ENCODE measurements around the gene SRGAP2. TPM values are rescaled to one million over a fixed set of nuclear protein-coding genes. Genes with fewer than 3 reads are reported as not detected.
"Not testable (repeated sequence)": the region's sequence is repeated elsewhere in the genome, so short reads cannot be mapped to it uniquely, and the experiment has no call there.

SRGAP2 gene
- total and polyA plus RNA-seq, 5 donors from 2014 or later: 9.2 to 89.5 (median 15.1) TPM

GRCh38 chr1:206226886-206227285 is 23.5 kb downstream of the SRGAP2 start:
- ATAC-seq (ENCODE audit: low read depth in 2 of 2); H3K4me3 Mint-ChIP-seq; H3K9me3 Mint-ChIP-seq; H3K27ac Mint-ChIP-seq; H3K36me3 ChIP-seq (ENCODE audit: control insufficient read depth, insufficient read depth, low read length); H3K4me3 ChIP-seq (ENCODE audit: low read depth, low read length); H3K27me3 ChIP-seq (ENCODE audit: control insufficient read depth, insufficient read depth, low read length); H3K9me3 ChIP-seq (ENCODE audit: control insufficient read depth in 2 of 2, low read length in 2 of 2); H3K27ac ChIP-seq (ENCODE audit: insufficient read depth, low read length, poor library complexity, severe bottlenecking); H3K27me3 Mint-ChIP-seq; H3K36me3 Mint-ChIP-seq; H3K4me1 ChIP-seq (ENCODE audit: control insufficient read depth, insufficient read depth, low read length, poor library complexity, severe bottlenecking); H3K4me1 Mint-ChIP-seq; DNase-seq: not testable (repeated sequence)

- H3K4me3 ChIP-seq (ENCODE audit: low read depth, low read length); H3K27me3 Mint-ChIP-seq; H3K36me3 ChIP-seq (ENCODE audit: control insufficient read depth, insufficient read depth, low read length); H3K27ac ChIP-seq (ENCODE audit: insufficient read depth, low read length, poor library complexity, severe bottlenecking); H3K36me3 Mint-ChIP-seq; H3K4me1 ChIP-seq (ENCODE audit: control insufficient read depth, insufficient read depth, low read length, poor library complexity, severe bottlenecking); H3K27ac Mint-ChIP-seq; ATAC-seq (ENCODE audit: low read depth in 2 of 2); H3K9me3 Mint-ChIP-seq; H3K4me1 Mint-ChIP-seq; H3K9me3 ChIP-seq (ENCODE audit: control insufficient read depth in 2 of 2, low read length in 2 of 2); H3K4me3 Mint-ChIP-seq; DNase-seq; H3K27me3 ChIP-seq (ENCODE audit: control insufficient read depth, insufficient read depth, low read length): not testable (repeated sequence)
These were observed 25.9 kb downstream of the SRGAP2 start for GRCh38 chr1:206229286-206229685.

GRCh38 chr1:206231989-206232388 is 28.6 kb downstream of the SRGAP2 start:
- not testable (repeated sequence) for H3K4me1 ChIP-seq (ENCODE audit: control insufficient read depth, insufficient read depth, low read length, poor library complexity, severe bottlenecking); H3K4me1 Mint-ChIP-seq; DNase-seq; H3K27me3 Mint-ChIP-seq; H3K4me3 Mint-ChIP-seq; H3K36me3 Mint-ChIP-seq; H3K27ac Mint-ChIP-seq; H3K9me3 ChIP-seq (ENCODE audit: control insufficient read depth in 2 of 2, low read length in 2 of 2); ATAC-seq (ENCODE audit: low read depth in 2 of 2); H3K27ac ChIP-seq (ENCODE audit: insufficient read depth, low read length, poor library complexity, severe bottlenecking); H3K4me3 ChIP-seq (ENCODE audit: low read depth, low read length); H3K9me3 Mint-ChIP-seq; H3K36me3 ChIP-seq (ENCODE audit: control insufficient read depth, insufficient read depth, low read length); H3K27me3 ChIP-seq (ENCODE audit: control insufficient read depth, insufficient read depth, low read length)

GRCh38 chr1:206232970-206233645 is 29.8 kb downstream of the SRGAP2 start:
- H3K4me3 ChIP-seq (ENCODE audit: low read depth, low read length); H3K9me3 Mint-ChIP-seq; H3K4me1 ChIP-seq (ENCODE audit: control insufficient read depth, insufficient read depth, low read length, poor library complexity, severe bottlenecking); H3K27ac Mint-ChIP-seq; H3K36me3 ChIP-seq (ENCODE audit: control insufficient read depth, insufficient read depth, low read length); H3K36me3 Mint-ChIP-seq; H3K9me3 ChIP-seq (ENCODE audit: control insufficient read depth in 2 of 2, low read length in 2 of 2); H3K27ac ChIP-seq (ENCODE audit: insufficient read depth, low read length, poor library complexity, severe bottlenecking); H3K4me1 Mint-ChIP-seq; H3K4me3 Mint-ChIP-seq; DNase-seq; H3K27me3 Mint-ChIP-seq; H3K27me3 ChIP-seq (ENCODE audit: control insufficient read depth, insufficient read depth, low read length): not testable (repeated sequence)
- ATAC-seq (ENCODE audit: low read depth in 2 of 2): peak; percentile 39 to 58

- not testable (repeated sequence) for H3K27ac Mint-ChIP-seq; H3K4me3 Mint-ChIP-seq; H3K27me3 ChIP-seq (ENCODE audit: control insufficient read depth, insufficient read depth, low read length); H3K36me3 ChIP-seq (ENCODE audit: control insufficient read depth, insufficient read depth, low read length); H3K27ac ChIP-seq (ENCODE audit: insufficient read depth, low read length, poor library complexity, severe bottlenecking); H3K36me3 Mint-ChIP-seq; H3K4me1 Mint-ChIP-seq; H3K27me3 Mint-ChIP-seq; H3K4me3 ChIP-seq (ENCODE audit: low read depth, low read length); H3K9me3 Mint-ChIP-seq; ATAC-seq (ENCODE audit: low read depth in 2 of 2); H3K9me3 ChIP-seq (ENCODE audit: control insufficient read depth in 2 of 2, low read length in 2 of 2); H3K4me1 ChIP-seq (ENCODE audit: control insufficient read depth, insufficient read depth, low read length, poor library complexity, severe bottlenecking); DNase-seq
These were observed 31.0 kb downstream of the SRGAP2 start for GRCh38 chr1:206234189-206234916.

- H3K4me3 ChIP-seq (ENCODE audit: low read depth, low read length); ATAC-seq (ENCODE audit: low read depth in 2 of 2); H3K36me3 ChIP-seq (ENCODE audit: control insufficient read depth, insufficient read depth, low read length); H3K4me3 Mint-ChIP-seq; H3K4me1 Mint-ChIP-seq; H3K9me3 ChIP-seq (ENCODE audit: control insufficient read depth in 2 of 2, low read length in 2 of 2); H3K27ac Mint-ChIP-seq; H3K4me1 ChIP-seq (ENCODE audit: control insufficient read depth, insufficient read depth, low read length, poor library complexity, severe bottlenecking); H3K9me3 Mint-ChIP-seq; DNase-seq; H3K27me3 ChIP-seq (ENCODE audit: control insufficient read depth, insufficient read depth, low read length); H3K27me3 Mint-ChIP-seq; H3K36me3 Mint-ChIP-seq; H3K27ac ChIP-seq (ENCODE audit: insufficient read depth, low read length, poor library complexity, severe bottlenecking): not testable (repeated sequence)
These were observed 31.8 kb downstream of the SRGAP2 start for GRCh38 chr1:206235190-206235589.

- H3K27ac Mint-ChIP-seq, DNase-seq: not testable (repeated sequence)
These were observed 36.9 kb downstream of the SRGAP2 start for GRCh38 chr1:206240288-206240687.

GRCh38 chr1:206243335-206243734 is 40.0 kb downstream of the SRGAP2 start:
- H3K27ac Mint-ChIP-seq; H3K9me3 ChIP-seq (ENCODE audit: control insufficient read depth in 2 of 2, low read length in 2 of 2); H3K4me1 Mint-ChIP-seq; H3K4me1 ChIP-seq (ENCODE audit: control insufficient read depth, insufficient read depth, low read length, poor library complexity, severe bottlenecking); H3K27me3 Mint-ChIP-seq; H3K4me3 Mint-ChIP-seq; H3K27me3 ChIP-seq (ENCODE audit: control insufficient read depth, insufficient read depth, low read length); H3K27ac ChIP-seq (ENCODE audit: insufficient read depth, low read length, poor library complexity, severe bottlenecking); H3K36me3 Mint-ChIP-seq; H3K36me3 ChIP-seq (ENCODE audit: control insufficient read depth, insufficient read depth, low read length); H3K4me3 ChIP-seq (ENCODE audit: low read depth, low read length); H3K9me3 Mint-ChIP-seq: not testable (repeated sequence)
- DNase-seq: peak in 1 of 3 donors; percentile 35
- peak; percentile 75 to 81 for ATAC-seq (ENCODE audit: low read depth in 2 of 2)

More at GRCh38 chr1:206240288-206240687, 36.9 kb downstream of the SRGAP2 start:
- not testable (repeated sequence) for H3K27me3 ChIP-seq (ENCODE audit: control insufficient read depth, insufficient read depth, low read length); H3K9me3 Mint-ChIP-seq; H3K36me3 ChIP-seq (ENCODE audit: control insufficient read depth, insufficient read depth, low read length); H3K4me3 Mint-ChIP-seq; H3K4me1 ChIP-seq (ENCODE audit: control insufficient read depth, insufficient read depth, low read length, poor library complexity, severe bottlenecking); H3K9me3 ChIP-seq (ENCODE audit: control insufficient read depth in 2 of 2, low read length in 2 of 2); H3K27ac ChIP-seq (ENCODE audit: insufficient read depth, low read length, poor library complexity, severe bottlenecking); H3K4me3 ChIP-seq (ENCODE audit: low read depth, low read length); H3K36me3 Mint-ChIP-seq; H3K27me3 Mint-ChIP-seq; H3K4me1 Mint-ChIP-seq
- peak in 1 of 2 donors; percentile 16 for ATAC-seq (ENCODE audit: low read depth in 2 of 2)

All from CD4-positive, CD25-positive, alpha-beta regulatory T cell (primary cell).